Coronary artery (tissue), 2 donors: Measurements from ENCODE around the gene ST6GALNAC6.

Experiments used
- DNase-seq: peaks from one replicate; pipeline ENCODE4 v3.0.0-alpha.2; 2017; ENCODE audit warnings: low spot score
- H3K27ac ChIP-seq, 2 donors: fragments of 200-600 bp; sonication (generic); one replicate each; pipeline ENCODE4 v1.5.1; 2016 to 2019
- H3K4me3 ChIP-seq: fragments of 200-600 bp; sonication (generic); 2 replicates; pipeline ENCODE4 v1.5.1; 2016; ENCODE audit warnings: mild to moderate bottlenecking, moderate library complexity
- TF ChIP-seq, protein P1 (sequence below): fragments of 200-600 bp; sonication (generic); IDR thresholded peaks from one replicate; pipeline ENCODE4 v1.5.1; 2019; ENCODE audit warnings: antibody characterized with exemption

The ST6GALNAC6 gene

DNA sequence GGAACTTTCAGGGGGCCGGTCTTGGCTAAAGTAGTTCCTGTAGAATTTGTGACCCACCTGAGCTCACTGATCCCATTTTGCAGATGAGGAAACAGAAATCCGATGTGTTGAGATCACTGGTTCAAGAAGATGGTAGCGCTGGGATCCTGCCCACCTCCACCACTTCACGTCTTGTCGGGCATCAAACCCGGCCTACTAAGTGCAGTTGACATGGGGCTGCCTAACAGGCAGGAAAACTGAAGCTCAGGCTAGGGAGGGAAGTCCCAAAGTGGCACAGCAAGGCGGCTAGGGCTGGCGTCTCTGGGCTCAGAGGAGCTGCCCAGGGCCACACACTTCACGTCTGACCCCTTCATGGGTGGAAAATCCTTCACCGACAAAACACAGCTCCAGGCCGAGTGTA, 44.4 kb downstream of the ST6GALNAC6 start:
- no peak for DNase-seq
- Histone ChIP-seq H3K4me3 (peak overlapping the region; percentile 85), H3K27ac (peak overlapping the region; percentile 86 to 92)
- TF ChIP-seq, protein P1, sequence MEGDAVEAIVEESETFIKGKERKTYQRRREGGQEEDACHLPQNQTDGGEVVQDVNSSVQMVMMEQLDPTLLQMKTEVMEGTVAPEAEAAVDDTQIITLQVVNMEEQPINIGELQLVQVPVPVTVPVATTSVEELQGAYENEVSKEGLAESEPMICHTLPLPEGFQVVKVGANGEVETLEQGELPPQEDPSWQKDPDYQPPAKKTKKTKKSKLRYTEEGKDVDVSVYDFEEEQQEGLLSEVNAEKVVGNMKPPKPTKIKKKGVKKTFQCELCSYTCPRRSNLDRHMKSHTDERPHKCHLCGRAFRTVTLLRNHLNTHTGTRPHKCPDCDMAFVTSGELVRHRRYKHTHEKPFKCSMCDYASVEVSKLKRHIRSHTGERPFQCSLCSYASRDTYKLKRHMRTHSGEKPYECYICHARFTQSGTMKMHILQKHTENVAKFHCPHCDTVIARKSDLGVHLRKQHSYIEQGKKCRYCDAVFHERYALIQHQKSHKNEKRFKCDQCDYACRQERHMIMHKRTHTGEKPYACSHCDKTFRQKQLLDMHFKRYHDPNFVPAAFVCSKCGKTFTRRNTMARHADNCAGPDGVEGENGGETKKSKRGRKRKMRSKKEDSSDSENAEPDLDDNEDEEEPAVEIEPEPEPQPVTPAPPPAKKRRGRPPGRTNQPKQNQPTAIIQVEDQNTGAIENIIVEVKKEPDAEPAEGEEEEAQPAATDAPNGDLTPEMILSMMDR = no peak

DNA sequence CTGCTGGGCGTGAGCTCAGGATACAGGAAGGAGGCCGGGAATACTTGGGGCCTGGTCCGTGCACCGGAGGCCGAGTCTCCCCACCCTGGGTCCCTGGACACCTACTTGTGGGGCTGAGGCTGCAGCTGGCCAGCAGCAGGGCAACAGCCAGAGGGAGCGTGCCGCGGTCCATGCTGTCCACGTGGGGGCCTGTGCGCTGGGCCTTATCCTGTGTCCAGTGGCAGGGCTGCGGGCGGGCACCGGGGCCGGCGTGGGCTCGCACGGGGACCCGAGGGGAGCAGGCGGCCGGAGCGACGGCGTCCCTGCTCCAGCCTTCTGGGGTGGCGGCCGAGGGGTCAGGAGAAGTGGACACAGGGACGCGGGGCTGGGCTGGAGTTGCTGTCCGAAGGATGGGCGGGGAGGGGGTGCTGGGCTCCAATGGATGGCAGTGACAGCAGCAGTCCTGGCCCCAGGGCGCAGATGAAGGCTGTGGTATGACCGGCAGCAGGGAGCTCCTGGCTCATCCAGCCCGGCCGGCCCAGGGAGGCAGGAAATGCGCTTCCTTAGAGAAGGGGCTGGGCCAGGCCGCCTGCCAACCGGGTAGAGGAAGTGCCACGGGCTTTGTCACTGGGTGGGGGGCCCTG, 45.1 kb downstream of the ST6GALNAC6 start, which contains the start of gene ENG:
Gene ENG, minus strand, starts transcription at position 475 of the 623 bp plus-strand sequence. Its CDS starts 303 bp downstream, at position 172.
- no peak for DNase-seq
- Histone ChIP-seq H3K4me3 (peak within 1 kb of the TSS; percentile 85), H3K27ac (peak within 1 kb of the TSS; percentile 86 to 92)
- TF ChIP-seq, protein P1 = no peak

DNA sequence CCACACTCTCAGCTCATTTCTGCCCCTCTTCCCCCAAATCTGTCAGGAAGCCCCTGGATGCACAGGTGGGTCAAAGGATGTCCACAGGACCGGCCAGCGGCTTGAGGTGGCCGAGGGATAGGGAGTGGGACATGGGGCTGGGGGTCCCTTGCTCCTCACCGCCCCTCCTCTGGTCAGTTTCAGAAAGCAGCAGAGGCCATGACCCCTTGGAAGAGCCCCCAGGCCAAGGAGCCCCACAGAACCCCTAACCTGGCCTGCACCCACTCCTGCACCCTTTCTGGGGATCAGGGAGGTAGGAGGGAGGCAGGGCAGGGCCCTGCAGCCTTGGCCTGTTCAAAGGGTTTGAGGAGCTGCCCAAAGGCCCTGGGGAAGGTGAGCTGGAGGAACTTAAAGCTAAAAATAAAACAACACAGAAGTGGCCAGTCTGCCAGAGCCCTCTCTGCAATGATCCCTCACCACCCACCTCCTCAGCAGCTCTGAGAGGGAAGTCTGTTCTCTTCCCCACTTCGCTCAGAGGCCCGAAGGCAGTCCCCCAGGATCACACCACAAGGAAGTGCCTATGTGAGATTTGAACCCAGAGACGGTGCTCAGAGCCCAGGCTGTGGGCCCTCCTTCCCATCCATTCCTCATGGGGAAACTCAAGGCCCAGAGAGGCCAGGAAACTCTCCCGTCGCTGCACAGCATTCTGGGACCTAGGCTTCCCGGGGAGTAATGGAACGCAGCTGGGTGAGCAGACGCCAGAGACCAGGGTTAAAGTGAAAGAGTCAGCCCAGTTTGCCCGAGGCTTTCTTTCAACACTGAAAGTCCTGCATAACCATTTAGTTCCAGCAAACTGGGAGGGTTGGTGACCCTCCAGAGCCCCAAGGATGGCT, 45.9 kb downstream of the ST6GALNAC6 start:
- DNase-seq = no peak
- H3K4me3 ChIP-seq = peak overlapping the region; percentile 85
- TF ChIP-seq, protein P1 = no peak
- H3K27ac ChIP-seq = peak overlapping the region; percentile 86 to 92

DNA sequence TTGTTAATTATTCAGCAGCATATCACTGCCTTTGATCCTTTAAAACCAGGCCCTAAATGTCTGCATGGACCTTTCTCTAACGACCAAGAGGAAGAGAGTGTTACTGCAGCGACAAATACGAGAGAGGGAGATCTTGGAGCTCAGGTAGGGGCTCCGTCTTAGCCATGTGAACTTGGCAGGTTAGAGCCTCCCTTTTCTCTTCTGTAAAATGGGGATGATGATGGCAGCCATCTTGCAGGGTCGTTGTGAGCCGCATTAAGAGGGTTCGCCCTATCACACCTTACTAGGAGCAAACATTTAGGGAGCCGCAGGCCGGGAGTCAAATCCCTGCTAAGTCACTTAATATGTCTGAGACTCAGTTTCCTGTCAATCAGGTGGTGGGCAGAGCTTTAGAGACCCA, 46.6 kb downstream of the ST6GALNAC6 start:
- H3K27ac ChIP-seq = peak overlapping the region; percentile 86 to 92
- TF ChIP-seq, protein P1 = no peak
- H3K4me3 ChIP-seq = peak overlapping the region; percentile 85
- DNase-seq = no peak

DNA sequence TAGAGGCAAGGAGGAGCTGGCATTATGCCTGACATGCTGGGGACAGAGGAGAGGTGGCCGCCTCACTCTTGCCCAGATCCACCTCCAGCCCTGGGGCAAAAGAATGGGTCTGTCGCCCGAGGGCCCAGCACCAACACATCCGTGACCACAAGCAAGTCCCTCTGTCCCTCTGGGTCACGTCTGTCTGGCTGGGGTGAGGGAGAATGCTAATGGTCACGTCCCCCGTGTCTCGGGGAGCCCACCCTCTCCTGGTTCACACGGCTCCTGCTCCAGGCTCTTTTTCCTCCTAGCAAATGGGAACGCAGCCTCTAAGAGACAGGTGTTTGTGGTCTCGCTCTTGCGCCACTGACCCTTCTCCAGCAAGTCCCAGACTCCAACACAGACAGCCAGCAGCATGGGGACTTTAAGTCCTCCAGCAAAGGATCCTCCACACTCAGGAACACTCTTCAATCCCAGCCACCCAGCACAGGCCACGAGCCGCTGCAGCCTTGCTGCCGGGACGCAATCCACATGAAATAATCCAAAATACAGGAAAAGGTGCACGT, 49.0 kb downstream of the ST6GALNAC6 start:
- no peak for DNase-seq
- peak overlapping the region in 1 of 2 donors; percentile 97 for H3K27ac ChIP-seq
- H3K4me3 ChIP-seq = peak overlapping the region; percentile 85
- TF ChIP-seq, protein P1 = no peak

DNA sequence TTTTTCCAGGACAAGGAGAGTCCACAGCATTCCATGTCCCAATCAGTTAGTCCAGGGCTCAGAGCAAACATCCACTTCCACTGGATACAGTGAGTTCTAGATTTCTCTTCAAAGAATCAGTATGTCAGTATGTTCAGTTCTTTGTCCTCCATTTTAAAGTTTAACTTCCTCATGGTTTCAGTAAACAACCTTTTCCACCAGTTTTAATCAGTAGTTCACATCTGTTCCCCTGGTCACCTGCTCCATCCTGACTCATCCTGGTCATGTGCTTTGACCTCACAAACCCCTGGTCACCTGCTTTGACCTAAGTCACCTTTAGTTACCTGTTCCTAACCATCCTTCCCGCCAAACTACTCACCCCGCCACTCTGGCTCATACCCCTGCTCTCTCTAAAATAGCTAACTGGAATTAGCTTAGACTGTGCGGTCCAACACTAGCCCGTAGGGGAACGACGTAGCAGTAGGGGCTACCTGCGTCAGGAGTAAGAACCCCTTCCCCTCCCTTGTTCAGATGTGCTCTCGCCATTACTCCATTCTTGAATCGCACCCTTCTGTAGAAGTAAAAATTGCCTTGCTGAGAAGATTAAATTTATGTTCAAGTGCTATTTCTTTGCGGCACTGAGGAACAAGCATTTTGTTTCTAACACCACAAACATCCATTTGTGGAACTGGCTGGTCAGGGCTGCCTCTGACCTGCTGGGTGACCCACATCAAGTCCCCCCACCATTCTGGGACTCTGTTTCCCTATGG, 50.5 kb downstream of the ST6GALNAC6 start:
- H3K27ac ChIP-seq = peak overlapping the region in 1 of 2 donors; percentile 97
- H3K4me3 ChIP-seq = peak overlapping the region; percentile 85
- TF ChIP-seq, protein P1 = no peak
- DNase-seq = no peak
